Measurements from ENCODE around the gene SLC7A4. TPM values are rescaled to one million over a fixed set of nuclear protein-coding genes. Genes with fewer than 3 reads are reported as not detected.

SLC7A4 gene
- total RNA-seq, 2 experiments from 2014 or later: not detected

- Mint-ChIP-seq H3K4me3 (no peak overlapping the region), H3K9me3 (no peaks in the 10 kb centered on the region), H3K27ac (no peak overlapping the region), H3K27me3 (no peaks in the 10 kb centered on the region), H3K36me3 (ENCODE audit: low read depth) (peaks cover 2% of the 10 kb centered on the region), H3K4me1 (ENCODE audit: low read depth) (peaks cover 7% of the 10 kb centered on the region)
- ATAC-seq: no peak
- ChIA-PET POLR2A (no interaction called here), CTCF (interaction anchor here (1.1 kb wide), 1 partner anchor 25 kb away, joined by 3 read pairs; no protein-coding TSS in a partner anchor)
- TF ChIP-seq, protein P1, sequence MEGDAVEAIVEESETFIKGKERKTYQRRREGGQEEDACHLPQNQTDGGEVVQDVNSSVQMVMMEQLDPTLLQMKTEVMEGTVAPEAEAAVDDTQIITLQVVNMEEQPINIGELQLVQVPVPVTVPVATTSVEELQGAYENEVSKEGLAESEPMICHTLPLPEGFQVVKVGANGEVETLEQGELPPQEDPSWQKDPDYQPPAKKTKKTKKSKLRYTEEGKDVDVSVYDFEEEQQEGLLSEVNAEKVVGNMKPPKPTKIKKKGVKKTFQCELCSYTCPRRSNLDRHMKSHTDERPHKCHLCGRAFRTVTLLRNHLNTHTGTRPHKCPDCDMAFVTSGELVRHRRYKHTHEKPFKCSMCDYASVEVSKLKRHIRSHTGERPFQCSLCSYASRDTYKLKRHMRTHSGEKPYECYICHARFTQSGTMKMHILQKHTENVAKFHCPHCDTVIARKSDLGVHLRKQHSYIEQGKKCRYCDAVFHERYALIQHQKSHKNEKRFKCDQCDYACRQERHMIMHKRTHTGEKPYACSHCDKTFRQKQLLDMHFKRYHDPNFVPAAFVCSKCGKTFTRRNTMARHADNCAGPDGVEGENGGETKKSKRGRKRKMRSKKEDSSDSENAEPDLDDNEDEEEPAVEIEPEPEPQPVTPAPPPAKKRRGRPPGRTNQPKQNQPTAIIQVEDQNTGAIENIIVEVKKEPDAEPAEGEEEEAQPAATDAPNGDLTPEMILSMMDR (IDR thresholded peaks at IDR 0.05): no peak
- DNase-seq: no peak
- intact Hi-C loops (cut with micrococcal nuclease): no loop called here
Measured at GRCh38 chr22:20996031-20996410, 36.3 kb downstream of the SLC7A4 start.

DNA sequence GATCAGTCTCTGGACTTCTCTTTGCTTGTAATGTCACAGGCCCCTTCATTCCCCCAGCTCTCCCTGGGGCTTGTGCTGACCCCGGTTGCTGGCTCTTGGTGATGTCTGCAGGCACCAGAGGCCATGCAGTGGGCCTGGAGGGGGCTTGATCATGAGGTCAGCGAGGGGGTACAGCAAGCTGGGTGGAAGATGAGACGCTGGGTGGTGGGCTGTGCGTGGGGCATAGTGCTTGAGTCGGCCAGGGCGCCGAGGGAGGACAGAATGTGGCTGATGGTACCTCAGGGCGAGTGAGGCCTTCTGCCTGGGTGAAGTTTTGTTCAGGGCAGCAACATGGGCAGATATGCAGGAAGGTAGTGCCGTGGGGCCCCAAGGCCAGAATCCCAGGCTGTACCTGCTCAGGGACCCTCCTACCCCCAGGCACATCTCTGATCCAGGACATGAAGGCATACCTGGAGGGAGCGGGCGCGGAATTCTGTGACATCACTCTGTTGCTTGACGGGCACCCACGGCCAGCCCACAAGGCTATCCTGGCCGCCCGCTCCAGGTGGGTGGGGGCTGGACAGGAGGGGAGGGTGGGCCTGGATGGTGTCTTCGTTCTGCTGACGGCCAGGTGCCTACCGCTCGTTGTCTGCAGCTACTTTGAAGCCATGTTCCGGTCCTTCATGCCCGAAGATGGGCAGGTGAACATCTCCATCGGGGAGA is 36.9 kb downstream of the SLC7A4 start:
- no peak for ATAC-seq
- Mint-ChIP-seq H3K4me3 (no peak overlapping the region), H3K9me3 (no peaks in the 10 kb centered on the region), H3K27me3 (no peaks in the 10 kb centered on the region), H3K27ac (no peak overlapping the region), H3K4me1 (ENCODE audit: low read depth) (peaks cover 7% of the 10 kb centered on the region), H3K36me3 (ENCODE audit: low read depth) (peaks cover 2% of the 10 kb centered on the region)
- ChIA-PET CTCF (no interaction called here), POLR2A (interaction anchor here (2.8 kb wide), 1 partner anchor 13 kb away, joined by 8 read pairs; the partner anchor contains the start of gene LZTR1)
- intact Hi-C loops (cut with micrococcal nuclease): no loop called here
- DNase-seq: no peak
- TF ChIP-seq, protein P1 (IDR thresholded peaks at IDR 0.05): no peak

DNA sequence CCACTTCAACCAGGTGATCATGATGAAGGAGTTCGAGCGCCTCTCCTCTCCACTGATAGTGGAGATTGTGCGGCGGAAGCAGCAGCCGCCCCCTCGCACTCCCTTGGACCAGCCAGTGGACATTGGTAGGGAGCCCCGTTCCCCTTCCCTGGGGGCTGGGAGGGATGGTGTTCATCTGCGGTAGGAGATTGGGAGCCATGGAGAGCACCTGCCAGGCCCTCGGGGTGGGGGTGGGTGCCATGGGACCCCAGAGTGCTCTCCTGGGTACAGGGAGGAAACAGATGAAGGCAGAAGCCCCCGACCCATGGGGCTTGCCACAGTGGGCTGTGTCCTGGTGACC is 37.5 kb downstream of the SLC7A4 start:
- peaks cover 5% of the 10 kb centered on the region for H3K36me3 Mint-ChIP-seq (ENCODE audit: low read depth)
- no peaks in the 10 kb centered on the region for H3K27me3 Mint-ChIP-seq

GRCh38 chr22:20994128-20994901 is 38.0 kb downstream of the SLC7A4 start:
- ChIA-PET CTCF (no interaction called here), POLR2A (interaction anchor here (2.8 kb wide), 1 partner anchor 12 kb away, joined by 8 read pairs; the partner anchor contains the start of gene LZTR1)
- ATAC-seq (no peak), DNase-seq (no peak)
- Mint-ChIP-seq H3K4me1 (ENCODE audit: low read depth) (peaks cover 3% of the 10 kb centered on the region), H3K36me3 (ENCODE audit: low read depth) (peaks cover 5% of the 10 kb centered on the region), H3K4me3 (no peak overlapping the region), H3K9me3 (no peaks in the 10 kb centered on the region), H3K27ac (no peak overlapping the region), H3K27me3 (no peaks in the 10 kb centered on the region)
- intact Hi-C loops (cut with micrococcal nuclease): no loop called here
- TF ChIP-seq, protein P1 (IDR thresholded peaks at IDR 0.05): no peak

More for the DNA sequence above, 37.5 kb downstream of the SLC7A4 start:
- intact Hi-C loops (cut with micrococcal nuclease): no loop called here
- POLR2A ChIA-PET: interaction anchor here (2.8 kb wide), 1 partner anchor 13 kb away, joined by 8 read pairs; the partner anchor contains the start of gene LZTR1
- H3K4me3 Mint-ChIP-seq: no peak overlapping the region
- peaks cover 3% of the 10 kb centered on the region for H3K4me1 Mint-ChIP-seq (ENCODE audit: low read depth)
- no peak overlapping the region for H3K27ac Mint-ChIP-seq
- no peaks in the 10 kb centered on the region for H3K9me3 Mint-ChIP-seq
- CTCF ChIA-PET: no interaction called here
- ATAC-seq: no peak
- DNase-seq: no peak
- TF ChIP-seq, protein P1 (IDR thresholded peaks at IDR 0.05): no peak

All from activated CD8-positive, alpha-beta T cell treated with anti-CD3 and anti-CD28 coated beads for 36 hours (primary cell).